HUES6 (cell line): ENCODE data around the gene XYLT1.

Experiments used
- H3K27ac ChIP-seq: 2 replicates; pipeline ENCODE4 v1.7.0; 2013; ENCODE audit warnings: low read depth, mild to moderate bottlenecking, low read length, inconsistent platforms
- H3K27me3 ChIP-seq: 2 replicates; pipeline ENCODE4 v1.6.1; 2013; ENCODE audit warnings: low read length; ENCODE audit not compliant: control insufficient read depth, insufficient read depth
- H3K36me3 ChIP-seq: 2 replicates; pipeline ENCODE4 v1.6.1; 2013; ENCODE audit warnings: low read length; ENCODE audit not compliant: control insufficient read depth, insufficient read depth
- H3K4me1 ChIP-seq: 2 replicates; pipeline ENCODE4 v1.6.1; 2013; ENCODE audit warnings: low read length; ENCODE audit not compliant: control insufficient read depth, insufficient read depth
- H3K4me3 ChIP-seq: 2 replicates; pipeline ENCODE4 v1.5.1; 2013; ENCODE audit warnings: low read depth, low read length
- H3K9ac ChIP-seq: one replicate; pipeline ENCODE4 v1.6.1; 2013; ENCODE audit warnings: mild to moderate bottlenecking, low read length
- H3K9me3 ChIP-seq: 2 replicates; pipeline ENCODE4 v1.6.1; 2013; ENCODE audit warnings: low read depth, low read length; ENCODE audit not compliant: control insufficient read depth, insufficient read depth

The XYLT1 gene

GRCh38 chr16:17396762-17397498 lies 73.8 kb downstream of the XYLT1 start:
- H3K36me3 ChIP-seq = no peaks in the 10 kb centered on the region
- no peak overlapping the region for H3K9ac ChIP-seq
- no peaks in the 10 kb centered on the region for H3K27me3 ChIP-seq
- no peak overlapping the region for H3K4me3 ChIP-seq
- no peaks in the 10 kb centered on the region for H3K9me3 ChIP-seq
- no peak overlapping the region for H3K27ac ChIP-seq
- peaks cover 22% of the 10 kb centered on the region; the same call in 1 of the 2 replicates for H3K4me1 ChIP-seq

- Histone ChIP-seq H3K27ac (no peak overlapping the region), H3K36me3 (no peaks in the 10 kb centered on the region), H3K9ac (no peak overlapping the region), H3K27me3 (no peaks in the 10 kb centered on the region), H3K9me3 (no peaks in the 10 kb centered on the region), H3K4me1 (peaks cover 22% of the 10 kb centered on the region; the same call in 1 of the 2 replicates), H3K4me3 (no peak overlapping the region)
Observed at GRCh38 chr16:17395849-17396480, 74.8 kb downstream of the XYLT1 start.

- Histone ChIP-seq H3K36me3 (no peaks in the 10 kb centered on the region), H3K4me1 (peaks cover 44% of the 10 kb centered on the region), H3K9me3 (no peaks in the 10 kb centered on the region), H3K4me3 (no peak overlapping the region), H3K27me3 (no peaks in the 10 kb centered on the region), H3K9ac (no peak overlapping the region), H3K27ac (no peak overlapping the region)
Observed at GRCh38 chr16:17392857-17393692, 77.7 kb downstream of the XYLT1 start.

GRCh38 chr16:17392127-17392856 lies 78.5 kb downstream of the XYLT1 start:
- Histone ChIP-seq H3K9ac (no peak overlapping the region), H3K36me3 (no peaks in the 10 kb centered on the region), H3K4me3 (no peak overlapping the region), H3K9me3 (no peaks in the 10 kb centered on the region), H3K27me3 (no peaks in the 10 kb centered on the region), H3K4me1 (peaks cover 50% of the 10 kb centered on the region), H3K27ac (no peak overlapping the region)

- H3K9ac ChIP-seq = no peak overlapping the region
- no peak overlapping the region for H3K4me3 ChIP-seq
- no peaks in the 10 kb centered on the region for H3K9me3 ChIP-seq
- no peak overlapping the region for H3K27ac ChIP-seq
- H3K36me3 ChIP-seq = no peaks in the 10 kb centered on the region
- no peaks in the 10 kb centered on the region for H3K27me3 ChIP-seq
- peaks cover 56% of the 10 kb centered on the region for H3K4me1 ChIP-seq
Observed at GRCh38 chr16:17391715-17392114, 79.0 kb downstream of the XYLT1 start.

GRCh38 chr16:17389384-17389783 lies 81.4 kb downstream of the XYLT1 start:
- Histone ChIP-seq H3K9me3 (no peaks in the 10 kb centered on the region), H3K4me3 (no peak overlapping the region), H3K27ac (no peak overlapping the region), H3K9ac (no peak overlapping the region), H3K36me3 (no peaks in the 10 kb centered on the region), H3K4me1 (peaks cover 75% of the 10 kb centered on the region), H3K27me3 (no peaks in the 10 kb centered on the region)

GRCh38 chr16:17387256-17387655 lies 83.5 kb downstream of the XYLT1 start:
- Histone ChIP-seq H3K4me3 (no peak overlapping the region), H3K4me1 (peaks cover 82% of the 10 kb centered on the region), H3K9me3 (no peaks in the 10 kb centered on the region), H3K27me3 (no peaks in the 10 kb centered on the region), H3K27ac (no peak overlapping the region), H3K9ac (no peak overlapping the region), H3K36me3 (no peaks in the 10 kb centered on the region)

GRCh38 chr16:17386229-17386628 lies 84.5 kb downstream of the XYLT1 start:
- H3K27ac ChIP-seq = no peak overlapping the region
- no peaks in the 10 kb centered on the region for H3K36me3 ChIP-seq
- no peaks in the 10 kb centered on the region for H3K9me3 ChIP-seq
- H3K9ac ChIP-seq = no peak overlapping the region
- no peak overlapping the region for H3K4me3 ChIP-seq
- no peaks in the 10 kb centered on the region for H3K27me3 ChIP-seq
- peaks cover 79% of the 10 kb centered on the region for H3K4me1 ChIP-seq

- Histone ChIP-seq H3K27ac (no peak overlapping the region), H3K36me3 (no peaks in the 10 kb centered on the region), H3K4me1 (peaks cover 71% of the 10 kb centered on the region), H3K9me3 (no peaks in the 10 kb centered on the region), H3K27me3 (no peaks in the 10 kb centered on the region), H3K9ac (no peak overlapping the region), H3K4me3 (no peak overlapping the region)
Observed at GRCh38 chr16:17384471-17384870, 86.3 kb downstream of the XYLT1 start.

- no peak overlapping the region; the same call in 1 of the 2 replicates for H3K4me3 ChIP-seq
- no peaks in the 10 kb centered on the region for H3K36me3 ChIP-seq
- no peak overlapping the region for H3K9ac ChIP-seq
- H3K27me3 ChIP-seq = no peaks in the 10 kb centered on the region
- H3K4me1 ChIP-seq = peaks cover 77% of the 10 kb centered on the region
- no peaks in the 10 kb centered on the region for H3K9me3 ChIP-seq
- no peak overlapping the region for H3K27ac ChIP-seq
Observed at GRCh38 chr16:17382949-17383863, 87.6 kb downstream of the XYLT1 start.
